Endothelial cell of umbilical vein (primary cell): ENCODE data around the gene ATPAF1. TPM values are rescaled to one million over a fixed set of nuclear protein-coding genes. Genes with fewer than 3 reads are reported as not detected.

Experiments used
- BruUV-seq: library from RNA; stranded (reverse); fragments of 400-500 nt; replicated peaks from 2 replicates; lab custom pipeline; 2021; lab: Mats Ljungman, UMichigan
- CTCF ChIA-PET: fragments of 300-600, 350-600 bp; sonication (Branson Sonifier 250); formaldehyde crosslinking; loops from one replicate; lab custom pipeline; 2021; ENCODE audit warnings: antibody characterized with exemption, inconsistent platforms; lab: Charles Lee
- POLR2A ChIA-PET: fragments of 300-600, 350-600 bp; sonication (Branson Sonifier 250); formaldehyde crosslinking; loops from one replicate; lab custom pipeline; 2021; ENCODE audit warnings: antibody characterized with exemption, inconsistent platforms; lab: Charles Lee
- DNase-seq: peaks from one replicate; pipeline ENCODE4 v3.0.0-alpha.2; 2011; ENCODE audit warnings: low read depth, low spot score
- FAIRE-seq: peaks from 2 replicates; lab custom pipeline; 2011; peaks lifted over from hg19 to GRCh38; lab: Jason Lieb, UNC
- H2AFZ ChIP-seq: 2 replicates; pipeline ENCODE4 v1.6.0; 2012; ENCODE audit warnings: low read depth, low read length, control low read depth, inconsistent platforms
- H3K27ac ChIP-seq: 2 replicates; pipeline ENCODE4 v1.5.1; 2011; ENCODE audit warnings: low read depth, mild to moderate bottlenecking, control low read depth, low read length, moderate library complexity; ENCODE audit not compliant: insufficient read depth
- H3K27me3 ChIP-seq, 2 experiments: 2 replicates each; pipeline versions ENCODE4 v1.6.0 to v1.6.1; 2011; ENCODE audit warnings: low read length in 2 of 2, mixed read lengths in 1 of 2; ENCODE audit not compliant: control insufficient read depth in 2 of 2, insufficient read depth in 2 of 2
- H3K36me3 ChIP-seq, 2 experiments: 2 replicates in 1 of 2; 3 replicates in 1 of 2; pipeline ENCODE4 v1.5.1; 2011; ENCODE audit warnings: low read length in 2 of 2, mild to moderate bottlenecking in 1 of 2, moderate library complexity in 1 of 2; ENCODE audit not compliant: control insufficient read depth in 2 of 2, insufficient read depth in 2 of 2; ENCODE audit errors: extremely low read depth in 1 of 2
- H3K4me1 ChIP-seq: 3 replicates; pipeline ENCODE4 v1.5.1; 2011; ENCODE audit warnings: mild to moderate bottlenecking, low read length; ENCODE audit not compliant: control insufficient read depth, insufficient read depth; ENCODE audit errors: extremely low read depth
- H3K4me2 ChIP-seq: 2 replicates; pipeline ENCODE4 v1.6.1; 2011; ENCODE audit warnings: low read length, control low read depth, mixed read lengths; ENCODE audit not compliant: insufficient read depth
- H3K4me3 ChIP-seq, 3 experiments: fragments of 200-600 bp in 1 of 3; sonication (generic), shearing (Covaris generic) in 1 of 3; replicated peaks in 1 of 3; 2 replicates each; pipeline ENCODE4 v1.5.1; 2011 to 2016; ENCODE audit warnings: control low read depth in 3 of 3, low read length in 3 of 3, mild to moderate bottlenecking in 2 of 3, inconsistent platforms in 1 of 3, low read depth in 1 of 3, moderate library complexity in 1 of 3; ENCODE audit not compliant: insufficient read depth in 1 of 3
- H3K79me2 ChIP-seq: 2 replicates; pipeline ENCODE4 v1.6.0; 2012; ENCODE audit warnings: low read length, inconsistent platforms; ENCODE audit not compliant: control insufficient read depth, insufficient read depth
- H3K9ac ChIP-seq: replicated peaks from 2 replicates; pipeline ENCODE3; 2011; ENCODE audit warnings: low read length, control low read depth; ENCODE audit not compliant: insufficient read depth; ENCODE audit errors: extremely low read depth
- H3K9me1 ChIP-seq: replicated peaks from 3 replicates; pipeline ENCODE4 v1.6.0; 2011; ENCODE audit warnings: mild to moderate bottlenecking, low read length; ENCODE audit not compliant: control insufficient read depth, insufficient read depth; ENCODE audit errors: extremely low read depth
- H3K9me3 ChIP-seq: replicated peaks from 2 replicates; pipeline ENCODE4 v1.5.1; 2012; ENCODE audit warnings: low read length, inconsistent platforms; ENCODE audit not compliant: control insufficient read depth, insufficient read depth
- H4K20me1 ChIP-seq: replicated peaks from 2 replicates; pipeline ENCODE3; 2011; ENCODE audit warnings: mild to moderate bottlenecking, low read length; ENCODE audit not compliant: control insufficient read depth, insufficient read depth; ENCODE audit errors: extremely low read depth
- EZH2 ChIP-seq: IDR thresholded peaks from 2 replicates; pipeline ENCODE4 v1.6.1; 2012; ENCODE audit warnings: borderline replicate concordance, low read depth, mild to moderate bottlenecking, moderate library complexity, low read length, inconsistent platforms; ENCODE audit not compliant: severe bottlenecking
- FOS ChIP-seq: IDR thresholded peaks from 2 replicates; pipeline ENCODE4 v1.6.1; 2011; ENCODE audit warnings: mild to moderate bottlenecking, low read length, moderate library complexity, borderline replicate concordance; ENCODE audit not compliant: insufficient read depth
- GATA2 ChIP-seq: IDR thresholded peaks from 2 replicates; pipeline ENCODE4 v1.7.0; 2011; ENCODE audit warnings: low read depth, mild to moderate bottlenecking, moderate library complexity, mixed read lengths, low read length; ENCODE audit not compliant: insufficient read length, insufficient read depth
- JUN ChIP-seq: IDR thresholded peaks from 2 replicates; pipeline ENCODE4 v1.6.1; 2011; ENCODE audit warnings: borderline replicate concordance, low read depth; ENCODE audit not compliant: insufficient read length, insufficient read depth
- MYC ChIP-seq: IDR thresholded peaks from one replicate; pipeline ENCODE4 v1.6.1; 2011; ENCODE audit warnings: mild to moderate bottlenecking, low read depth, low read length
- POLR2A ChIP-seq: IDR thresholded peaks from 2 replicates; pipeline ENCODE4 v1.6.1; 2012; ENCODE audit warnings: low read depth, mild to moderate bottlenecking, control low read depth, low read length
- POLR2AphosphoS5 ChIP-seq: IDR thresholded peaks from 2 replicates; pipeline ENCODE4 v1.6.1; 2012; ENCODE audit warnings: low read depth, mild to moderate bottlenecking, control low read depth, low read length, moderate library complexity; ENCODE audit not compliant: insufficient read depth
- dilution Hi-C: fragments of 300-500 bp; cut with MboI; formaldehyde crosslinking; loops from one replicate; pipeline ENCODE4 v1.15.0; 2019; ENCODE audit warnings: low sequenced_read_pairs; ENCODE audit not compliant: extremely low pct_ligation_motif_present
- intact Hi-C: fragments of 100-400 bp; cut with micrococcal nuclease; formaldehyde crosslinking; loops from one replicate; pipeline ENCODE4 v1.10.0; 2022
- polyA plus RNA-seq, 4 experiments: library from polyadenylated mRNA; depleted of rRNA in 3 of 4; stranded (reverse) in 3 of 4; unstranded in 1 of 4; fragments of >200 nt; gene quantifications; 2 replicates each; pipeline versions ENCODE4 v1.2.1 to v1.2.3, GENCODE V29; 2011 to 2012; ENCODE audit warnings: missing spikeins in 1 of 4
- total RNA-seq: library from RNA; stranded (reverse); gene quantifications from 2 replicates; pipeline ENCODE4 v1.2.3, GENCODE V29; 2021
- TF ChIP-seq, protein P1 (sequence below), 2 donors: IDR thresholded peaks; 1 replicate in 1 of 2; 2 replicates in 1 of 2; pipeline ENCODE4 v1.5.1; 2011; ENCODE audit warnings: low read length in 2 of 2, mild to moderate bottlenecking in 2 of 2, moderate library complexity in 2 of 2, control low read depth in 1 of 2, inconsistent platforms in 1 of 2, low read depth in 1 of 2; ENCODE audit not compliant: insufficient read depth in 1 of 2; ENCODE audit errors: extremely low read depth in 1 of 2
- TF ChIP-seq, protein P2 (sequence below): IDR thresholded peaks from 2 replicates; pipeline ENCODE4 v1.6.1; 2011; ENCODE audit not compliant: insufficient read depth, insufficient read length

Gene ATPAF1
- total and polyA plus RNA-seq, 2 donors (not counting 3 experiments of a cell fraction or from before 2014, with no cell fraction given) = 28.3 to 29.6 TPM

GRCh38 chr1:46646331-46646730 is 21.8 kb downstream of the ATPAF1 start:
- DNase-seq = no peak
- dilution Hi-C loops = no loop called here
- no peak overlapping the region for H3K27ac ChIP-seq
- no peaks in the 10 kb centered on the region for H3K9me3 ChIP-seq
- H3K27me3 ChIP-seq = no peaks in the 10 kb centered on the region
- H3K9ac ChIP-seq = no peak overlapping the region
- intact Hi-C loops = no loop called here
- FAIRE-seq = no peak
- H4K20me1 ChIP-seq = no peaks in the 10 kb centered on the region
- H3K4me3 ChIP-seq = no peak overlapping the region
- no peaks in the 10 kb centered on the region for H3K9me1 ChIP-seq
- H3K4me2 ChIP-seq = no peak overlapping the region
- BruUV-seq = no TSS peak
- POLR2A ChIA-PET = no interaction called here
- no peaks in the 10 kb centered on the region for H3K79me2 ChIP-seq
- H3K36me3 ChIP-seq = peaks cover 2 to 6% of the 10 kb centered on the region in 2 experiments
- CTCF ChIA-PET = no interaction called here
- H3K4me1 ChIP-seq = no peaks in the 10 kb centered on the region
- no peak for TF ChIP-seq EZH2
- H2AFZ ChIP-seq = no peak overlapping the region

GRCh38 chr1:46645815-46646214 is 22.3 kb downstream of the ATPAF1 start:
- dilution Hi-C loops = no loop called here
- no peaks in the 10 kb centered on the region for H3K4me1 ChIP-seq
- no peak overlapping the region for H2AFZ ChIP-seq
- H3K27me3 ChIP-seq = no peaks in the 10 kb centered on the region
- TF ChIP-seq POLR2AphosphoS5 (no peak), EZH2 (no peak), GATA2 (no peak), MYC (no peak), JUN (no peak), FOS (no peak), POLR2A (no peak)
- TF ChIP-seq, protein P1, sequence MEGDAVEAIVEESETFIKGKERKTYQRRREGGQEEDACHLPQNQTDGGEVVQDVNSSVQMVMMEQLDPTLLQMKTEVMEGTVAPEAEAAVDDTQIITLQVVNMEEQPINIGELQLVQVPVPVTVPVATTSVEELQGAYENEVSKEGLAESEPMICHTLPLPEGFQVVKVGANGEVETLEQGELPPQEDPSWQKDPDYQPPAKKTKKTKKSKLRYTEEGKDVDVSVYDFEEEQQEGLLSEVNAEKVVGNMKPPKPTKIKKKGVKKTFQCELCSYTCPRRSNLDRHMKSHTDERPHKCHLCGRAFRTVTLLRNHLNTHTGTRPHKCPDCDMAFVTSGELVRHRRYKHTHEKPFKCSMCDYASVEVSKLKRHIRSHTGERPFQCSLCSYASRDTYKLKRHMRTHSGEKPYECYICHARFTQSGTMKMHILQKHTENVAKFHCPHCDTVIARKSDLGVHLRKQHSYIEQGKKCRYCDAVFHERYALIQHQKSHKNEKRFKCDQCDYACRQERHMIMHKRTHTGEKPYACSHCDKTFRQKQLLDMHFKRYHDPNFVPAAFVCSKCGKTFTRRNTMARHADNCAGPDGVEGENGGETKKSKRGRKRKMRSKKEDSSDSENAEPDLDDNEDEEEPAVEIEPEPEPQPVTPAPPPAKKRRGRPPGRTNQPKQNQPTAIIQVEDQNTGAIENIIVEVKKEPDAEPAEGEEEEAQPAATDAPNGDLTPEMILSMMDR (IDR thresholded peaks at IDR 0.05; ENCODE audit: extremely low read depth in 1 of 2, insufficient read depth in 1 of 2, low read depth in 1 of 2, low read length in 2 of 2) = no peak
- TF ChIP-seq, protein P2, sequence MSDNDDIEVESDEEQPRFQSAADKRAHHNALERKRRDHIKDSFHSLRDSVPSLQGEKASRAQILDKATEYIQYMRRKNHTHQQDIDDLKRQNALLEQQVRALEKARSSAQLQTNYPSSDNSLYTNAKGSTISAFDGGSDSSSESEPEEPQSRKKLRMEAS = no peak
- DNase-seq = no peak
- H3K9ac ChIP-seq = no peak overlapping the region
- no peak overlapping the region for H3K4me2 ChIP-seq
- H3K79me2 ChIP-seq = no peaks in the 10 kb centered on the region
- no peak overlapping the region for H3K27ac ChIP-seq
- no peaks in the 10 kb centered on the region for H3K9me3 ChIP-seq
- intact Hi-C loops = no loop called here
- H3K36me3 ChIP-seq = peaks cover 2 to 6% of the 10 kb centered on the region in 2 experiments
- ChIA-PET CTCF (no interaction called here), POLR2A (interaction anchor here (0.6 kb wide), 1 partner anchor 10 kb away, joined by 3 read pairs; no protein-coding TSS in a partner anchor)
- no peak overlapping the region for H3K4me3 ChIP-seq
- FAIRE-seq = no peak
- H4K20me1 ChIP-seq = no peaks in the 10 kb centered on the region
- BruUV-seq = no TSS peak
- H3K9me1 ChIP-seq = no peaks in the 10 kb centered on the region
